ENCODE results near the gene PRKAG2.

Gene PRKAG2

GRCh38 chr7:151817981-151818673 is 58.8 kb downstream of the PRKAG2 start:
- no peak for DNase-seq (ENCODE audit: low spot score)

GRCh38 chr7:151817315-151817690 is 59.6 kb downstream of the PRKAG2 start:
- no peak for DNase-seq (ENCODE audit: low spot score)

GRCh38 chr7:151816562-151817314 is 60.2 kb downstream of the PRKAG2 start:
- DNase-seq (ENCODE audit: low spot score): no peak

GRCh38 chr7:151815419-151815818 is 61.5 kb downstream of the PRKAG2 start:
- DNase-seq (ENCODE audit: low spot score): no peak

- no peak for DNase-seq (ENCODE audit: low spot score)
These were observed 62.4 kb downstream of the PRKAG2 start for GRCh38 chr7:151814400-151815009.

GRCh38 chr7:151813997-151814396 is 62.9 kb downstream of the PRKAG2 start:
- DNase-seq (ENCODE audit: low spot score): no peak

- no peak for DNase-seq (ENCODE audit: low spot score)
These were observed 63.5 kb downstream of the PRKAG2 start for GRCh38 chr7:151813445-151813844.

- no peak for DNase-seq (ENCODE audit: low spot score)
These were observed 63.9 kb downstream of the PRKAG2 start for GRCh38 chr7:151812967-151813366.

GRCh38 chr7:151810441-151811232 is 66.3 kb downstream of the PRKAG2 start:
- DNase-seq (ENCODE audit: low spot score): no peak

GRCh38 chr7:151809864-151810170 is 67.1 kb downstream of the PRKAG2 start:
- DNase-seq (ENCODE audit: low spot score): no peak

GRCh38 chr7:151809146-151809863 is 67.6 kb downstream of the PRKAG2 start:
- no peak for DNase-seq (ENCODE audit: low spot score)

GRCh38 chr7:151808400-151809145 is 68.3 kb downstream of the PRKAG2 start:
- DNase-seq (ENCODE audit: low spot score): no peak

- DNase-seq (ENCODE audit: low spot score): no peak
These were observed 69.1 kb downstream of the PRKAG2 start for GRCh38 chr7:151807846-151808245.

- DNase-seq (ENCODE audit: low spot score): no peak
These were observed 69.8 kb downstream of the PRKAG2 start for GRCh38 chr7:151806952-151807775.

- DNase-seq (ENCODE audit: low spot score): no peak
These were observed 70.7 kb downstream of the PRKAG2 start for GRCh38 chr7:151806204-151806603.

- no peak for DNase-seq (ENCODE audit: low spot score)
These were observed 71.7 kb downstream of the PRKAG2 start for GRCh38 chr7:151805191-151805590.

- DNase-seq (ENCODE audit: low spot score): no peak
These were observed 72.2 kb downstream of the PRKAG2 start for GRCh38 chr7:151804756-151805155.

- DNase-seq (ENCODE audit: low spot score): no peak
These were observed 73.1 kb downstream of the PRKAG2 start for GRCh38 chr7:151803841-151804240.

- DNase-seq (ENCODE audit: low spot score): no peak
These were observed 74.5 kb downstream of the PRKAG2 start for GRCh38 chr7:151802469-151802846.

- DNase-seq (ENCODE audit: low spot score): no peak
These were observed 75.0 kb downstream of the PRKAG2 start for GRCh38 chr7:151801782-151802468.

Data from activated CD4-positive, alpha-beta T cell treated with anti-CD3 and anti-CD28 coated beads, Interleukin-2, Interleukin-4, amounts not matched to agents 100 ng/mL and 50 ng/mL, durations not matched to agents 16 hours and 8 hours (primary cell).